SH-SY5Y (cell line): ENCODE measurements around the gene GAB4.

Experiments used
- GATA2 ChIP-seq: IDR thresholded peaks from 2 replicates; pipeline ENCODE4 v1.6.1; 2011; ENCODE audit warnings: mild to moderate bottlenecking, low read depth, low read length
- GATA3 ChIP-seq: IDR thresholded peaks from 2 replicates; pipeline ENCODE4 v1.6.1; 2011; ENCODE audit warnings: low read depth, mild to moderate bottlenecking, low read length, moderate library complexity

- no peak for TF ChIP-seq GATA3
- no peak for TF ChIP-seq GATA2
These were observed 46.4 kb downstream of the GAB4 start for GRCh38 chr22:16961477-16962186.
